GM19328 (cell line): ENCODE data around the gene PMM2.
"Not testable (repeated sequence)": the region's sequence is repeated elsewhere in the genome, so short reads cannot be mapped to it uniquely, and the experiment has no call there.

ENCODE experiments used
- ATAC-seq: cut with Tn5 transposase; IDR thresholded peaks from one replicate; pipeline ENCODE4 v1.9.1; 2021; ENCODE audit warnings: mild to moderate bottlenecking, moderate library complexity; ENCODE audit not compliant: unreplicated experiment

The PMM2 gene

DNA sequence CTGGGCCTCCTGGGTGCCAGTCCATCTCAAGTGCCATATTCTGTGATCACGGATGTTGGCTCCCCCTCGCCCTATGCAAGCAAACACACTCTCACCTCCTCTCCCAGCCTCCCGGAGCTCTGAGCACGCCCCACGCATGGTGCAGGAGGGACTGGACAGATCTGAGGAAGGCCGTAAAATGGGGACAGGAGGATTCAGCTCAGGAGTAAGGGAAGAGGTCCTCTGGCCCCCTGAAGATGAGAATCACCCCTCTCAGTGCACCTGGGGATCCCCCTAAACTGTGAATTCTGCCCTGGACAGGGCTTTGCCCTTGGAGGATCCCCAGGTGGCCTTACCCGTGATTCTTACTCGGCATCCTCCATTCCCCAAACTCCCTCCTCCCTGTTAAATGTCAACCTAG, 15.8 kb upstream of the PMM2 start:
- ATAC-seq, result no peak

DNA sequence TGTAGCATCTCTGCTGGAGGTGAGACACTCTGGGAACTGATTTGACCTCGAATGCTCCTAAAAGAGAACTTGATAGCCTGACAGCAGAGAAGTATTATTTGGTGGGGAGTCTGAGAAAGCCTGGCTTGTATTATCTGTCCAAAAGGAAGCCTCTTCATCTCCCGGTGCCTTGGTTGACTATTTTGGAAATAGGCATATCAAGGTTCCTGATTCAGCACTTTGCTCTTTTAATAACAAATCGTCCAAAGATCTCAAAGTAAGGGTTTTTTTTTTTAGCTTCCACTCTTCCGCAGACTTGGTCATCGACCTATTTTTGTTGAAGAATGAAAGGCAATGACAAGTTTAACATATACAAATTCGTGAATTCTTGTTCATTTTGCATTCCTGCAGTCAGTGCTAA, 15.0 kb upstream of the PMM2 start:
- ATAC-seq, result no peak

DNA sequence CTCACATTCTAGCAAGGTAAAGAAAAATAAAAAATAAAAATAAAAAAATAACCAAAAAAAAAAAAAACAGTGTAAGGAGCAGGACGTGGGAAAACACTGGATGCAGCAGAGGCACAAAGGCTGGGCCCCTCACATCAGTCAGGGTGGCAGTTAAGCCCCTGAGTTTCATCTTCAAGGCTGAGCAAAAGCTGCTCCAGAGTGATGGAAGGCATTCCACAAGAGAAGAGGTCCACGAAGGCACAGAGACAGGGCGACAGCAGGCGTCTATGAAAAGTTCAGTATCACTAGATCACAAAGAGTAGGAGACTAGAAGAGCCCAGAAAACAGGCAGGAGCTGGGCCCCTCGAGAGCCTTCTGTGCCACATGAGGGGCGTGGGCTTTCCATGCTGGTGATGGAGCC, 12.2 kb upstream of the PMM2 start:
- no peak for ATAC-seq

DNA sequence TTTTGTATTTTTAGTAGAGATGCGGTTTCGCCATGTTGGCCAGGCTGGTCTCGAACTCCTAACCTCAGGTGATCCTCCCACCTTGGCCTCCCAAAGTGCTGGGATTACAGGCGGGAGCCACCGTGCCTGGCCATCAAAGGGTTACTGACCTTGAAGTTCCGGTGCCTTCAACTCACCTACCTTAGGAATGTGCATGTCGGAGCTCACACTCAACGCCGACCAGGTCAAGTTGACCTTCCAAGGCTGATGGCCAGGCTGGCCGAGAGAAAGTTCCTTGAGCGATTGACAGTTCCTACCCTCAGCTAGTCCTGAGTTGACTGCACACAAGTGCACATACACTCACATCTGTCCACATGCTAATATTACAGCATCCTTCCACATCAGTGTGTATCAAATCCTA, 11.3 kb upstream of the PMM2 start:
- ATAC-seq, result not testable (repeated sequence)

DNA sequence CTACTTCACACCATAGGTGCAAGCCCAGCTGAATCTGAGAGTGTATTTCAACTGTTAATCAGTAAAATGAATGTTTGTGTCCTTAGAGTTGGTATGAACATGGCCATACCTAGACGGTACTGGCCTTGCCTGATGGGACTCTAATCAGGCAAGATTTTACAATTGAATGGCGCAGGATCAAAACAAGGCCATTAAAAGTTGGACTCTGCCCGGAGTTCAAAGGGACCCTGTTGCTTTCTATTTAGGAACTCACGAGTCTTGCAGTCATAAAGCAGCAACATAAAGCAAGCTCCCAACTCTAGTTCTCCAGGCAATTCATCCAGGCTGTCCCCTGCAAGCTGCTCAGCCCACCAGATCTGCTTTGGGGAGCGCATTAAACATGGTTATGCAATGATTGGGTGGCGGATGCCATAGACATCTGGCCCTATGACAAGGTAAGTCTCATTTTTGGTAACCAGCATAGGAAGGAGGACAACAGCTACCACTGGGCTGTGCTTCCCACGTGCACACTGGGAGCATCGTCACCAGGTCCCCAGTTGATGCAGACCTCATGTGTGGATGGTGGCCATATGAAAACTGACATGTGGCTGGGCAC, 9.0 kb upstream of the PMM2 start:
- no peak for ATAC-seq

DNA sequence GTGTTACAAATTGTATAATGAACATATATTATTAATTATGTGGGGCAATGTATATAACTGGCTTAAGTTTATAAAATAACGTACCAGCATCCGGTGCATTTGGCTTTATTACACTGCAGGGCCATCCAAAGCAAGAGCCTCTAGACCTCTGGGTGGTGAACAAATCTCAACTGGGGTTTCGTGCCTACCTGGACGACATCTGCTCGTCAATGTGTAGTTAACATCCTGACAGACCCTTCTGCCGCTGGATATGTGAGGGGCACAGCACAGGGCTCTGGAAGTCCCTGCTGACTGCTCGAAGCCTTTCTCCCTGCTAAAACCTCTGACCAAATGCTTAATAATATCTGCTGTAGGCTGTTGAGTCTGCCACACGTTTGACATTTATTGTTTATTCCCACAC, 2.5 kb upstream of the PMM2 start:
- no peak for ATAC-seq

DNA sequence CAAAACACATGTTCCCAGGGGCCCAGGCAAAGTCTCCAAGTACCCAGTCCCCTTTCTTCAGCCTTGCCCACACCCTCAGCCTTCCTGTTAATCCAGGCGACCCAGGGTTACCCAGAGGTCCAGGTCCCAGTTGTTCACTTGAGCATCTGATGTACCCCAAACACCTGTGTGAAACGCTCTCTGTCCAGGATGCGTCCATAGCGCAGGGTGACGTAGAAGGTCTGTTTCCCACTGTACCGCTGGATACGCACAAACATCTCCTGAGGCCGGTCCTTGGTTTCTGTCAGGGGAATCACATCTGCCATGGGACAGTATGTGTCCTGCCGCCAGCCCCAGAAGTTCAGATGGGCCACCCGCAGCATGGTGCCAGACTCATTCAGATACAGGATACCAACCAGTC, 1.8 kb upstream of the PMM2 start:
- ATAC-seq, result no peak

DNA sequence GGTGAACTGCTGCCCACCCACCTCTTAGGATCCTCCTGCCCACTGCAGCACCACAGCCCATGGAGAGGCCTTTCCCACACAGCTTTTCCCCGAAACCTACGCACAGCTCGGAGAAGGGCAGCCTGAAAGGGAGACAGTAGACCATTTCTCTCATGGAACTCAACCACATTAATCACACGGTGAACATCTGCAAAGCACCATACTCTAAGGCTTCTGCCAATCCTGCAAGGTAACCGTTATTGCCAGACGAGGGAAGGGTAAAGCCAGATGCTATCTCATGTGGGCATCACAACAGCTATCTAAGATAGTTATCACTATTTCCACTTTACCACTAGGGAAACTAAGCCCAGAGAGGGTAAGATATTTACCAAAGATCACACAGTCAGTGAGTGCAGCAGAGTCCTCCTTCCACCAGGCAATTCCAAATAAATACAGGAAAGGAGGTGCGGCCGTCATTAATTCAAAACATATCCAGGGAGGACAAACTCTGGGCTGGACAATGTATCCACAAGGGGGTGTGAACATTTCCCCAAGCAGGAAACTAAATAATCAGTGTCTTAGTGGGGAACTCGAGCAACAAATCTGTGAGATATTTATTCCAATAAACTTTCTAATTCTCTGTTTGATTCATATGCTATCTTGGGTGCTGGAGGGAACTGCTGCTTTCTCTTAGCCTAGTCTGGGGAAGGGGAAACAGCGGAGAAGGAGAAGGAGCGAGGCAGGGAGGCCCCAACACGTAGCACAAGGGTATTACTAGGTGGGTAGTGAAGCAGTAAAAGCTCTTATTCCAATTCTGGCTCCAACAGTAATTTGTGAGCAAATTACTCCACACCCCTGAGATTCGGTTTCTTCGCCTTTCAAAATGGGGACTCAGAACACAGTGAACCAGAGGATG, 923 bp upstream of the PMM2 start:
- ATAC-seq, result no peak

DNA sequence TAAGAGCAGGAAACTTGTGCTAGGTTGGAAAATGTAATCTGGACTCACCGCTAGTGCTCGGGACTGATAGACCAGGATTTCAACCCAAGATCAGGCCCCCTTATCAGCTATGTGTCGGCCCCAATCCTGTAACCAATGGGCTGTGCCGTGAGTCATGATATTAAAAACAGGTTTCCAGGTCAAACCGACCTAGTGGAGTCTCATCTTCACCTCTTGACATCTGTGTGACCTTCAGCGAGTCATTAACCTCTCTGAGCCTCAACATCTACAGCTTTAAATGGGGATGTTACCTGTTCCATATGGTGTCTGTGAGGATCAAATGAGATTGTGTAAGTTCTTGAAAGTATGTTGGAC, 512 bp downstream of the PMM2 start:
- no peak for ATAC-seq

DNA sequence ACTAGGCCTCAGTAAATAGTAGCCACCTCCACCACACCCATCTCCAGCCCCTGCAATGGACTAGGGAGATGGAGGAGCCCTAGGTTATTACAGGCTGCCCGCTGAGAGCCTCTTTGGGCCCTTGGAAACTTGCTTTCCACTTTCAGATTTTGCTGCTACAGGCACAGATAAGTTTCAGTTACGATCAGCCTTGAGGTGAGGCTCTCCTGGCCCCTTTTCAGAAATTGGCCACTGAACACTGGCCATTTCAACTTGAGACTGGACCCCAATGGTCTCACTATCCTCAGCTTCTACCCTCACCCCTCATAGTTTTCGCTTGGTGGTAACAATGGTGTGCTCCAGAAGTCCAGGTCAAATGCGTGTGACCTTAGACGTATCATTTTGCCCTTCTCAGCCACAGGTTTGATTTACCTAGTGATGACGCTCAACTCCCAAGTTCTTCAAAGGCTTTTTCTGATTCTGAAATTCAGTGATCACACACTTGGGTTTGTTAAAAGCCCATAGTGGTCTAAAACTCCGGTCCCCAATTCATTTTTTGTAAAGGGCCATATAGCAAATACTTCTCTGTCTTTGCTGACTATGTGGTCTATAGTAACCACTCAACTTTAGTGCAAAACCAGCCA, 1.0 kb downstream of the PMM2 start:
- no peak for ATAC-seq

DNA sequence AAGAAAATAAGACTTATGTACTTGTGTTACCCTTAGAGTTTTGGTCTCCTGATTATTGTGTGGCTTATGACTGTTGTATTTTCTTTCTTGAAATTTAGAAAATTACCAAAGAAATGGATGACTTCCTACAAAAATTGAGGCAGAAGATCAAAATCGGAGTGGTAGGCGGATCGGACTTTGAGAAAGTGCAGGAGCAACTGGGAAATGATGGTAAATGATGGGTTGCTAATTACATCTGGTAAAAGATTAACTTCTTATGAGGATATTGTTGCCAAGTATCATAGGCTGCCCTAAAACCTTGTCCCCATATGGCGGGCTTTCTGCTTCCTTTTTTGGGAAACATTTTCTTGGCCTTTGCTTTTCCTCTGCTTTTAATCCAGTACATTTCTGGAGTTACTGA, 4.1 kb downstream of the PMM2 start:
- no peak for ATAC-seq

DNA sequence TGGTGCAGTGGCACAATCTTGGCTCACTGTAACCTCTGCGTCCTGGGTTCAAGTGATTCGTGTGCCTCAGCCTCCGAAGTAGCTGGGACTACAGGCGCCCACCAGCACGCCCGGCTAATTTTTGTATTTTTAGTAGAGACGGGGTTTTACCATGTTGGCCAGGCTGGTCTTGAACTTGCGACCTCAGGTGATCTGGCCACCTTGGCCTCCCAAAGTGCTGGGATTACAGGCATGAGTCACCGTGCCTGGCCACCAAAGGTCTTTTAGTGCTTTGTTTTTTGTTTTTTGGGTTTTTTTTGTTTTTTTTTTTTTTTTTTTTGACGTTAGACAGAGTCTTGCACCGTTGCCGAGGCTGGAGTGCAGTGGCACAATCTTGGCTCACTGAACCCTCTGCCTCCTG, 6.1 kb downstream of the PMM2 start:
- not testable (repeated sequence) for ATAC-seq

DNA sequence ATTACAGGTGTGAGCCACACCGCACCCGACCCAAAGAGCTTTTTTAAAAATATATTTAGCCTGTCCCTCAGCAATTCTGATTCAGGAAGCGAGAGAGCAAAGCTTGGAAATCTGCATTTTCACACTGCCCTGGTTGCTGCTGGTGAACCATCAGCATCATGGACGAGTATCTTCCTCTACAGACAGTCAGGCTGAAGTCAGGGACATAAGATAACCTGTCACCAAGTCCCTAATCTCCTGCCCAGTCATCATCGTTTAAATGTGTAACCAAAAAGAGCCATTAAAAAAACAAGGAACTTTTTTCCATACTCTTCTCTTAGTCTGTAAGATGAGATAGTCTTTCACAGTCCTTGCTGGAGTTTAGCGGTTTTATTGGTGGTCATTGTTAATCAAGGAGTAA, 6.7 kb downstream of the PMM2 start:
- no peak for ATAC-seq

DNA sequence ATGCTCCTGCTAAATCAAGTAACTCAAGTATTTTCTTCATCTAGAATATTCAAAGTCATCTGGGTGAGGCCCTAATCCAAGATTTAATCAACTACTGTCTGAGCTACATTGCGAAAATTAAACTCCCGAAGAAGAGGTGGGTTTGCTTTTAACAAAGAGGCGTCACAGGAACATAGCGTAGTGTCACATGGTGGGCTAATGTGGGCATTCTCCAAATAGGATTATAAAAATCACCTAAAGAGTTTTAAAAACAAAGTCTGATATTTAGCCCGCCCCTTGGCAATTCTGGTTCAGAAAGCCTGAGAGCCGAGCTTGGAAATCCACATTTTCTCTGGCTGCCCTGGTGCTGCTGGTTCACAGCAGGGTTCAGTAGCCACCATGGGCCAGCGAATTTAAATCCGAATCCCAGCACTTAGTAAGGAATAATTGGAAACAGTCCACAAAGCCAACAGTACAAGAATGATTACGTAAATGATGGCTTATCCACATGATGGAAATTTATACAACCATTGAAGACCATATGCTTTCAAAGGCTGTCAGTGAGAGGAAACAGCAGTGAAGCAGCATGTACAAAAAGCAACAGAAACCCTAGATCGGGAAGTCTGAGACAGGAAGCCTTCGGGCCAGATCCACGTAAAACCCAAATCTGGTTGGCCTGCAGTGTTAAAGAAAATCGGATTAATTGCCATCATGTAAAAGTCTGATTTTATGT, 8.8 kb downstream of the PMM2 start:
- ATAC-seq, result no peak

DNA sequence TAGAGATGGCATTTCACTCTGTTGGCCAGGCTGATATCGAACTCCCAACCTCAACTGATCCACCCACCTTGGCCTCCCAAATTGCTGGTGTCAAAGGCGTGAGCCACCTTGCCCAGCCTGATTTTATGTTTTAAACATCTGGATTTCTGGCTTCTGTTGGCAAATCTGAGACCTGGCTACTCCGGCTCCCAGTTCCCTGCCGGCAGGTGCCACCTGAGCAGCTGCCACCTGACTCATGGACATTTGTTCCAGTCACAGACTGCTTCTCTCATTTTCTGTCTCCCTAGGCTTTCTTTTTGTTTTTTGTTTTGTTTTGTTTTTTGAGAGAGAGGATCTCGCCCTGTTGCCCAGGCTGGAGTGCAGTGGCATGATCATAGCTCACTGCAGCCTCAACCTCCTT, 9.6 kb downstream of the PMM2 start:
- no peak for ATAC-seq

DNA sequence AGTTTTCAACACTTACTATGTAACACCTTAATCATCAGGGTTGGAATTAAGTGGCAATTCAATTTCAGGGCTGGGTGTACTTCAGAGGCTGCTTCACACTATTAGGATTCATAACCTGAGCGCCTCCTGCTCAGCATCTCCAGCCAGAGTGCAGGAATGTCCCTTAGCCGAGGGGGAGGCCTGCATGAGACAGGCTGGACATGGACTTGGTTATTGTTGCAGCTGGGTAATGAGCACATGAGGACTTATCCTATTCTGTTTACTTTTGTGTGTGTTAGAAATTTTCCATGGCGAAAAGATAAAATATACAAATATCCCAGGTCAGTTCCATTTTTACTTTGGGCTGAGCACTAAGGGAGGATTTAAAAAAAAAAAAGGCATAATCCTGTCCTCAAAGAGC, 10.4 kb downstream of the PMM2 start:
- ATAC-seq, result no peak

DNA sequence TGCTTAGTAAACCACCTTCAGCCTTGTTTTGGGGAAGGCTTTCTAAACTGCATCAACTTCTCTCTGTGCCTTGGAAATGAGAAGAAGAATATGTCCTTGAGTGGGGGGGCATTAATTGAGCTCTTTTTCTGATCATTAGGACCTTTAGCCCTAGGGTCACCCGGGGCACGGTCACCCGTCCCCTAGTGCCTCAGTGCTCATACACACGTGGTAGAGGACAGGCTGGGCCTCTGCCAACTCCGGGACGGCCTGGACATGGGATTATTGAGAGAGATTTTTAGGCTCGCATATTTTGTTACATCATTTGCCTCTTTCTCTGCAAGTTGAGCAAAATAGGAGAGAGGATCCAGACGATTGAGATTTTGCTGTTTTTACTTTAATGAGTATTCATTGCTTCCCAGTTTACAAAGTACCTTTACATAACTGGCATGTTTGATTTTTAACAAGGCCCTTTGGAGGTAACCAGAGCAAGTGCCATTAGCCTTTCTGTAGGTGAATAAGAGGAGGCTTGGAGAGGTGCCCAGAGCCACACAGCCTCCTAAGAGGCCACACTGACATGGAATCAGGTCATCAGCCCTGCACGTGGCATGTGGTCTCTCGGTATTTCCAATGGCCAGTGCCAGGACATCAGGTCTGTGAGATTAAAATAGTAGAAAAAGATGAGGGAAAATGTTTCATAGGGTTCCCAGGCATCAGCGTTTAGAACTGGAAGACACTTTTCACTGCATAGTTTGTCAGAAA, 11.1 kb downstream of the PMM2 start:
- ATAC-seq, result no peak

DNA sequence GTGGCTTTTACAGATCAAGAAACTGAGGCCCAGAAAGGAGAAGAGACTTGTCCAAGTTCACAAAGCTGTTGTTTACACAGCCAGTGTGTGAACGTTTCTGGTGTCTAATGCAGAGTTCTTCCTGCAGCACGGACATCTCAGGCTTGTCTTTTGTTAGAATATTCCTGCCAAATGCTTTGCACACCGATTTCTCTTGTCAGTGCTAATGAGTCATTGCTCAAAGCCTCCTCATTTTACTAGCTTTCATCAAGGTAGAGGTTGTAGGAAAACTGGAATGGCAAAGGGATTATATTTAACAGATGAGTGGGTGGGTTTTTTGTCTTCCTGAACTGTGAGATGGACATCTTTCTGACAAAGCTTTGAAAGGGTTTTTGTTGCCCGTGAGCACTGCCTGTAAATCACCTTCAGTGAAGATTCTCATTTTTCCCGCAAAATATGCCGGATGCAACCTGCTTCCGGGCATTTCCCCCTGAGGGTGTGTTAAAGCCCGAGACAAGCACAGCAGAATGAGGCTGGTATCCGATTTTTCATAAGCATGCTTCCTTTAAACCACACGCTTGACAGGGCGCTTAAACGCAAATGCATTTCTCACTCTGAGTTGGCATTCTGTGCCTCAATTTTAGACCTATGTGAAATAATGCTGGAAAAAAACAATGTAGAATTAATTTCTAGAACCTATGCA, 14.7 kb downstream of the PMM2 start:
- ATAC-seq, result no peak

DNA sequence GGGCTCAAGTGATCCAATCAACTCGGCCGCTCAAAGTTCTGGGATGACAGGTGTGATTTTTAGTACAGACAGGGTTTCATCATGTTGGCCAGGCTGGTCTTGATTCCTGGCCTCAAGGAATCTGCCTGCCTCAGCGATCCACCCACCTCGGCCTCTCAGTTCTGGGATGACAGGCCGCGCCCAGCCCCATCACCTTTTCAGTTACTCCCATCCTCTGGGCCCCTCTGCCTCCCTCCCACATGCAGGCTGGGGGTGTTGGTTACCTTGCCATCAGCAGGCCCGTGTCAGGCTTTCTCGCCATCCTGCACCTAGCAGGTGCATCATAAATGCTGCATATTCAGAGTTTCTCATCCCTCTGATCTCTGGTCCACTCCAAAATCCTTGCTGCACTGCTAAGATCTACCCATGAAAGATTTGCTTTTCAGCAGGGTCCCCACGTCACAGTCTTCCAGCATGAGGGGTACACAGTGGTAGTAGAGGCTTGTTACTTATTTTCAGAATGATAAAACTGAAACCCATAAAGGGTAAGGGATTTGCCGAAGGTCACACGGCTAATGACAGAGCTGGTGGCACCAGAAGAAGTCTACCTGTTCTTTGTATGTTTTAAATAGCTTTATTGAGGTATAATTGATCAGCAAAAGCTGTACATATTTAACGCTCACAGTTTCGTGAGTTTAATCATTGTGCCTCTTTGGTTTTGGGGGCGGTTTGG, 16.6 kb downstream of the PMM2 start:
- ATAC-seq, result no peak
